Transverse colon (tissue), 4 donors: Measurements from ENCODE around the gene CLSTN2. TPM values are rescaled to one million over a fixed set of nuclear protein-coding genes. Genes with fewer than 3 reads are reported as not detected.

ENCODE experiments used
- DNase-seq: peaks from one replicate; pipeline ENCODE4 v3.0.0-alpha.2; 2019
- H3K27ac ChIP-seq, 4 donors: fragments of 200-600 bp; sonication (generic); 2 replicates each; pipeline ENCODE4 v1.5.1; 2016 to 2018; ENCODE audit warnings: inconsistent platforms in 4 of 4
- H3K27me3 ChIP-seq: fragments of 200-600 bp; sonication (generic); 2 replicates; pipeline ENCODE4 v1.5.1; 2017; ENCODE audit warnings: inconsistent platforms
- H3K36me3 ChIP-seq, 4 donors: fragments of 200-600 bp; sonication (generic); 2 replicates each; pipeline ENCODE4 v1.5.1; 2017 to 2019; ENCODE audit warnings: inconsistent platforms in 4 of 4
- H3K4me1 ChIP-seq, 4 donors: fragments of 200-600 bp; sonication (generic); 2 replicates each; pipeline ENCODE4 v1.5.1; 2017 to 2020; ENCODE audit warnings: inconsistent platforms in 4 of 4
- H3K4me3 ChIP-seq, 4 donors: fragments of 200-600 bp; sonication (generic); 1 replicate in 1 of 4; 2 replicates in 3 of 4; pipeline versions ENCODE4 v1.5.1 to v1.6.1; 2017 to 2019; ENCODE audit warnings: inconsistent platforms in 4 of 4
- H3K9me3 ChIP-seq, 2 donors: fragments of 200-600 bp; sonication (generic); 2 replicates each; pipeline ENCODE4 v1.5.1; 2017 to 2019; ENCODE audit warnings: inconsistent platforms in 2 of 2
- EP300 ChIP-seq: sonication (generic); formaldehyde crosslinking; IDR thresholded peaks from one replicate; pipeline ENCODE4 v1.6.1; 2017; ENCODE audit warnings: antibody characterized with exemption, low read depth
- POLR2A ChIP-seq: fragments of 450-650 bp; IDR thresholded peaks from one replicate; pipeline ENCODE4 v1.6.1; 2016; ENCODE audit warnings: antibody characterized with exemption, mild to moderate bottlenecking, moderate library complexity
- POLR2AphosphoS5 ChIP-seq, 3 donors: sonication (generic); formaldehyde crosslinking; IDR thresholded peaks; one replicate each; pipeline ENCODE4 v1.6.1; 2016; ENCODE audit warnings: antibody characterized with exemption in 3 of 3
- WGBS, 2 donors: methylation state at CpG; one replicate each; pipeline ENCODE4 v1.1.5; 2018; ENCODE audit warnings: low coverage in 1 of 2; 5-methylcytosine and 5-hydroxymethylcytosine counted together
- in situ Hi-C, 4 donors: fragments of 200-750 bp; cut with MboI; loops; one replicate each; pipeline versions ENCODE4 v1.15.0 to v1.15.1; 2017; ENCODE audit warnings: low sequenced_read_pairs in 3 of 4, low pct_ligation_motif_present in 1 of 4, low pct_unique_long_range_greater_than_20kb in 1 of 4
- intact Hi-C: fragments of 100-400 bp; cut with DNase I; formaldehyde crosslinking; loops from one replicate; pipeline ENCODE4 v1.15.1; 2023; ENCODE audit warnings: low total_unique reads
- total RNA-seq, 4 donors: library from RNA; depleted of rRNA; stranded (reverse); fragments of >200 nt; gene quantifications; one replicate each; pipeline ENCODE4 v1.1.0, GENCODE V29; 2016
- TF ChIP-seq, protein P1 (sequence below), 5 experiments: fragments of 200-600 bp in 3 of 5; fragments of 450-650 bp in 2 of 5; sonication (generic) in 3 of 5; IDR thresholded peaks; 1 replicate in 2 of 5; 2 replicates in 3 of 5; pipeline ENCODE4 v1.5.1; 2016 to 2017; ENCODE audit warnings: antibody characterized with exemption in 5 of 5, inconsistent platforms in 3 of 5, mild to moderate bottlenecking in 2 of 5, moderate library complexity in 1 of 5

Gene CLSTN2
- total RNA-seq, 4 donors from 2014 or later, result 0.60 to 9.0 (median 2.2) TPM

DNA sequence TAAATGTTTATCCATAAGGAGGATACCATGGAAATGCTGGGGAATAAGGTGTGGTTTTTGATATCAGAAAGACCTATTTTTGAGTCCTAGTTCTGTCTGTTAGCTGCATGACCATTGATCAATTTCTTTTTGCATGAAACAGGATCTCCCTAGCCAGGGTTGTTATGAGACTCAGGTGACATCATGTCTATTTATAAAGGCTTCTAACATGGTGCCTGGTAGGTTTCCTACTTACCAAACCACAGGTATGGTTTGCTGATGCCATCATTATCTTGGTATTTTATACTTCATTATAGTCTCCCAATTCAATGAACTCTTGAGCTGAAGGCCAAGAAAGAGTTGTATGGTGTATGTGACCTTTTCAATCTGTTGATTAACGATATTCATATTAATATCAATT is 144.0 kb downstream of the CLSTN2 start:
- H3K4me1 ChIP-seq, result no peaks in the 10 kb centered on the region
- in situ Hi-C loops (no loop called here), intact Hi-C loops (no loop called here)
- TF ChIP-seq POLR2AphosphoS5 (IDR thresholded peaks at IDR 0.05), result no peak
- TF ChIP-seq POLR2A, result no peak
- TF ChIP-seq EP300, result no peak
- TF ChIP-seq, protein P1, sequence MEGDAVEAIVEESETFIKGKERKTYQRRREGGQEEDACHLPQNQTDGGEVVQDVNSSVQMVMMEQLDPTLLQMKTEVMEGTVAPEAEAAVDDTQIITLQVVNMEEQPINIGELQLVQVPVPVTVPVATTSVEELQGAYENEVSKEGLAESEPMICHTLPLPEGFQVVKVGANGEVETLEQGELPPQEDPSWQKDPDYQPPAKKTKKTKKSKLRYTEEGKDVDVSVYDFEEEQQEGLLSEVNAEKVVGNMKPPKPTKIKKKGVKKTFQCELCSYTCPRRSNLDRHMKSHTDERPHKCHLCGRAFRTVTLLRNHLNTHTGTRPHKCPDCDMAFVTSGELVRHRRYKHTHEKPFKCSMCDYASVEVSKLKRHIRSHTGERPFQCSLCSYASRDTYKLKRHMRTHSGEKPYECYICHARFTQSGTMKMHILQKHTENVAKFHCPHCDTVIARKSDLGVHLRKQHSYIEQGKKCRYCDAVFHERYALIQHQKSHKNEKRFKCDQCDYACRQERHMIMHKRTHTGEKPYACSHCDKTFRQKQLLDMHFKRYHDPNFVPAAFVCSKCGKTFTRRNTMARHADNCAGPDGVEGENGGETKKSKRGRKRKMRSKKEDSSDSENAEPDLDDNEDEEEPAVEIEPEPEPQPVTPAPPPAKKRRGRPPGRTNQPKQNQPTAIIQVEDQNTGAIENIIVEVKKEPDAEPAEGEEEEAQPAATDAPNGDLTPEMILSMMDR (IDR thresholded peaks at IDR 0.05), result no peak
- H3K9me3 ChIP-seq, result no peaks in the 10 kb centered on the region
- H3K4me3 ChIP-seq, result no peak overlapping the region
- no peaks in the 10 kb centered on the region for H3K27me3 ChIP-seq
- 76 to 89% methylated on average over 1 of the region's 1 CpG for WGBS, 2 donors
- no peak for DNase-seq
- H3K27ac ChIP-seq, result no peak overlapping the region
- H3K36me3 ChIP-seq, result no peaks in the 10 kb centered on the region

DNA sequence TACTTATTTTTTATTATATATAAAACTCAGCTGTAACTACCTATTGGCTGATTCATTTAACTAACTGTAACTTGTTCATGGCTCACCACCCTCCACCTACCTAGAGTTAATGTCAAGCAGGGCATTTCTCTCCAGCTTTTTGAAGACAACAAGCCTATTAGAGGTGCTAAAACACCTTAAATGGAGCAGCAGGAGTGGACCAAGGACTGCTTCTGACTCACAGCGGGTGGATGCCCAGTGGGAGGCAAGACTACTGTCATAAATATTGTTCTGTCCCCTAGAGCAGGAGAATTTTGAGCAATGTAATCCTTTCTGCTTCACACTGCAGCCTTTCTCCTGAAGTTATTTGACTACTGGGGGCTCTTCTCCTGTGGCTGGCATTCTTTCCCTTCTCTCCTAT is 146.9 kb downstream of the CLSTN2 start:
- intact Hi-C loops, result no loop called here
- Histone ChIP-seq H3K27ac (no peak overlapping the region), H3K9me3 (no peaks in the 10 kb centered on the region), H3K4me3 (no peak overlapping the region), H3K4me1 (no peaks in the 10 kb centered on the region), H3K36me3 (no peaks in the 10 kb centered on the region), H3K27me3 (no peaks in the 10 kb centered on the region)
- TF ChIP-seq EP300 (no peak), POLR2A (no peak), POLR2AphosphoS5 (IDR thresholded peaks at IDR 0.05) (no peak)
- TF ChIP-seq, protein P1 (IDR thresholded peaks at IDR 0.05), result no peak
- in situ Hi-C loops, result no loop called here
- no peak for DNase-seq
- 33 to 85% methylated on average over 1 of the region's 1 CpG for WGBS, 2 donors

DNA sequence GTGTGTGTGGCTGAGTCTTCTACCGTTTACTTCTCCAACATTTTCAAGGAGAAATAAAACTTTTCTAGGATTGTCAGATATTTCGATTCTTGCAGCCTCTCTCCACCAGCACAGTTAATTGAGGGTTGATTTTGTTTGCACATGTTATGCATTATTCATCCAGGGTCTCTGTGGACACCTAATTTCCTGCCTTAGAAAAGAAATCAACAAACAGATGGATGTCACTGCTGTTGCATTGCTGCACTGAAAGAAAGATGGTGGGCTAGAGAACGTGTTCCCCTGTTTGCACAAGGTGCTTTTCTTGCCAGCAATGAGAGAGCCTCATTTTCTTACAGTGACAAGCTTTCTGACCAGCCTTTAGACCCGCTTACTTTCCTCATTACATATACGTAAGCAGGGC is 150.0 kb downstream of the CLSTN2 start:
- in situ Hi-C loops, result no loop called here
- no peaks in the 10 kb centered on the region for H3K9me3 ChIP-seq
- intact Hi-C loops, result no loop called here
- DNase-seq, result no peak
- TF ChIP-seq POLR2A (no peak), EP300 (no peak), POLR2AphosphoS5 (IDR thresholded peaks at IDR 0.05) (no peak)
- TF ChIP-seq, protein P1 (IDR thresholded peaks at IDR 0.05), result no peak
- H3K27ac ChIP-seq, result no peak overlapping the region
- H3K36me3 ChIP-seq, result no peaks in the 10 kb centered on the region
- H3K27me3 ChIP-seq, result no peaks in the 10 kb centered on the region
- H3K4me3 ChIP-seq, result no peak overlapping the region
- H3K4me1 ChIP-seq, result no peaks in the 10 kb centered on the region
- WGBS, 2 donors, result 70 to 83% methylated on average over 3 to 5 of the region's 5 CpGs

DNA sequence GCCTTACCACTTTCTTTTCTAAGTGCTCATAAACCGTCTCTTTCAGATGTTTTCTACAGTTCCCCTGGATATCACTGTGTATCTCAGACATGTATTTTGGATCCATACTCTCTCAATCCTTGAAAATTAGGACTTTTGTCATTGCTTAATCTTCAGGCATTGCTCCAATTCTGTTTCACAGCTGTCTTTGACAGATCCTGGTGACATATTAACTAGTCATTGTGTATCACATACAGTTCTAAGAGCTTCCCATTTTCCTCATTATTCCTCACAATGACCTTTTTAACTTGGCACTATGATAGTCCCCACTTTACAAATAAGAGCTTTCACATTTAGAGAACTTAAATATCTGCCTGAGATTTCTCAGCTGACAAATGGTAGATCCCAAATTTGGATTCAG is 151.7 kb downstream of the CLSTN2 start:
- in situ Hi-C loops, result no loop called here

More for the DNA sequence above, 151.7 kb downstream of the CLSTN2 start:
- DNase-seq, result no peak
- no peak overlapping the region for H3K27ac ChIP-seq
- H3K9me3 ChIP-seq, result no peaks in the 10 kb centered on the region
- TF ChIP-seq, protein P1 (IDR thresholded peaks at IDR 0.05), result no peak
- TF ChIP-seq POLR2A (no peak), EP300 (no peak), POLR2AphosphoS5 (IDR thresholded peaks at IDR 0.05) (no peak)
- H3K36me3 ChIP-seq, result no peaks in the 10 kb centered on the region
- no peaks in the 10 kb centered on the region for H3K4me1 ChIP-seq
- 23 to 48% methylated on average over 1 of the region's 1 CpG for WGBS, 2 donors
- no peak overlapping the region for H3K4me3 ChIP-seq
- H3K27me3 ChIP-seq, result no peaks in the 10 kb centered on the region
- intact Hi-C loops, result no loop called here
